ENCODE measurements around the gene MRGPRG. TPM values are rescaled to one million over a fixed set of nuclear protein-coding genes. Genes with fewer than 3 reads are reported as not detected.

Gene MRGPRG
- total and polyA plus RNA-seq, 2 of the 4 experiments (the other 2 are of a cell fraction), result not detected

GRCh38 chr11:3220101-3220500 lies 1.5 kb upstream of the MRGPRG start:
- no peak overlapping the region for H3K4me2 ChIP-seq (ENCODE audit: low read depth, low read length)
- H2BK15ac ChIP-seq (ENCODE audit: low read depth, low read length), result no peak overlapping the region
- no peak overlapping the region for H2BK5ac ChIP-seq (ENCODE audit: low read depth, low read length, poor library complexity, severe bottlenecking)
- H4K8ac ChIP-seq (ENCODE audit: low read depth in 2 of 2, low read length in 2 of 2), result no peak overlapping the region
- DNase-seq (no peak), ATAC-seq (ENCODE audit: low read depth) (no peak)
- intact Hi-C loops (cut with micrococcal nuclease) (no loop called here), dilution Hi-C loops (cut with HindIII; ENCODE audit: low sequenced_read_pairs, unreplicated experiment) (no loop called here), in situ Hi-C loops (cut with MboI; ENCODE audit: low sequenced_read_pairs) (no loop called here)
- no peaks in the 10 kb centered on the region for H4K20me1 ChIP-seq (ENCODE audit: insufficient read depth, low read length)
- no peaks in the 10 kb centered on the region for H3K4me1 ChIP-seq (ENCODE audit: control insufficient read depth, insufficient read depth, low read length)
- WGBS, 2 experiments (ENCODE audit: extremely low coverage in 2 of 2, insufficient read length in 1 of 2), result no CpG with 5 or more reads among the region's 11 CpGs
- H3K27ac ChIP-seq (ENCODE audit: insufficient read depth, low read length), result no peak overlapping the region
- H3K9ac ChIP-seq (ENCODE audit: low read depth, low read length), result no peak overlapping the region
- H2AK9ac ChIP-seq (replicated peaks; ENCODE audit: low read depth, low read length, poor library complexity), result no peak overlapping the region
- TF ChIP-seq BHLHE40 (IDR thresholded peaks at IDR 0.05; ENCODE audit: low read depth, low read length) (no peak), CTCF (conservative IDR thresholded peaks at IDR 0.05; ENCODE audit: low read depth, low read length) (no peak), FOS (IDR thresholded peaks at IDR 0.05; ENCODE audit: low read depth, low read length) (no peak), NFE2L2 (IDR thresholded peaks at IDR 0.05; ENCODE audit: low read depth, low read length) (no peak), MXI1 (IDR thresholded peaks at IDR 0.05; ENCODE audit: borderline replicate concordance, low read depth, low read length) (no peak), SMC3 (IDR thresholded peaks at IDR 0.05; ENCODE audit: low read depth, low read length) (no peak), RAD21 (IDR thresholded peaks at IDR 0.05; ENCODE audit: low read length) (no peak), ELK1 (IDR thresholded peaks at IDR 0.05; ENCODE audit: borderline replicate concordance, low read depth, low read length) (no peak), CEBPB (IDR thresholded peaks at IDR 0.05; ENCODE audit: low read depth, low read length) (no peak)
- no peaks in the 10 kb centered on the region for H3K79me1 ChIP-seq (ENCODE audit: low read depth in 1 of 2, low read length in 2 of 2)
- no peak overlapping the region for H4K91ac ChIP-seq (ENCODE audit: insufficient read depth, low read depth, low read length)
- H2AFZ ChIP-seq (replicated peaks; ENCODE audit: low read length, poor library complexity), result no peak overlapping the region
- no peaks in the 10 kb centered on the region for H3K9me1 ChIP-seq (ENCODE audit: insufficient read depth, low read length)
- H2BK20ac ChIP-seq (ENCODE audit: low read depth, low read length), result no peak overlapping the region
- no peak overlapping the region for H2BK120ac ChIP-seq (ENCODE audit: low read depth, low read length)
- no peaks in the 10 kb centered on the region for H3K9me3 ChIP-seq (ENCODE audit: control insufficient read depth, insufficient read depth, low read length)
- no peak overlapping the region for H3K14ac ChIP-seq (replicated peaks; ENCODE audit: low read depth, low read length)
- no peak overlapping the region for H3K56ac ChIP-seq (ENCODE audit: extremely low read depth, insufficient read depth, low read length)
- no peak overlapping the region for H3K4me3 ChIP-seq (ENCODE audit: insufficient read depth, low read depth, low read length)
- peaks cover 75% of the 10 kb centered on the region for H3K27me3 ChIP-seq (ENCODE audit: control insufficient read depth, insufficient read depth, low read length)
- no peak overlapping the region for H3K4ac ChIP-seq (ENCODE audit: low read depth, low read length)
- ChIA-PET CTCF (no interaction called here), POLR2A (ENCODE audit: unreplicated experiment) (no interaction called here)
- no peak overlapping the region for H3K23ac ChIP-seq (ENCODE audit: low read depth, low read length)
- no peak overlapping the region for H3K18ac ChIP-seq (ENCODE audit: low read depth, low read length)
- BruUV-seq (replicated peaks), result no TSS peak
- no peaks in the 10 kb centered on the region for H3K36me3 ChIP-seq (ENCODE audit: control insufficient read depth, insufficient read depth, low read length)
- no peak overlapping the region for H4K5ac ChIP-seq (ENCODE audit: low read depth, low read length)
- no peak overlapping the region for H2AK5ac ChIP-seq (ENCODE audit: low read depth, low read length)

Data from IMR-90 (cell line).